SK-MEL-5 (cell line): ENCODE data around the gene GLI3. TPM values are rescaled to one million over a fixed set of nuclear protein-coding genes. Genes with fewer than 3 reads are reported as not detected.

Experiments
- DNase-seq: peaks from one replicate; pipeline ENCODE4 v3.0.0-alpha.2; 2016; ENCODE audit warnings: low read depth, low spot score
- in situ Hi-C: cut with HindIII; loops from 2 replicates; pipeline ENCODE4 v1.10.0; 2016; ENCODE audit warnings: low sequenced_read_pairs, high pct_unique_total_duplicates, low pct_unique_long_range_greater_than_20kb
- total RNA-seq: library from RNA; depleted of rRNA; stranded (reverse); fragments of >200 nt; shearing (Covaris generic); gene quantifications from 2 replicates; pipeline ENCODE4 v1.2.3, GENCODE V29; 2014

Gene GLI3
- total RNA-seq, 1 experiment from 2014 or later: 2.7 TPM

DNA sequence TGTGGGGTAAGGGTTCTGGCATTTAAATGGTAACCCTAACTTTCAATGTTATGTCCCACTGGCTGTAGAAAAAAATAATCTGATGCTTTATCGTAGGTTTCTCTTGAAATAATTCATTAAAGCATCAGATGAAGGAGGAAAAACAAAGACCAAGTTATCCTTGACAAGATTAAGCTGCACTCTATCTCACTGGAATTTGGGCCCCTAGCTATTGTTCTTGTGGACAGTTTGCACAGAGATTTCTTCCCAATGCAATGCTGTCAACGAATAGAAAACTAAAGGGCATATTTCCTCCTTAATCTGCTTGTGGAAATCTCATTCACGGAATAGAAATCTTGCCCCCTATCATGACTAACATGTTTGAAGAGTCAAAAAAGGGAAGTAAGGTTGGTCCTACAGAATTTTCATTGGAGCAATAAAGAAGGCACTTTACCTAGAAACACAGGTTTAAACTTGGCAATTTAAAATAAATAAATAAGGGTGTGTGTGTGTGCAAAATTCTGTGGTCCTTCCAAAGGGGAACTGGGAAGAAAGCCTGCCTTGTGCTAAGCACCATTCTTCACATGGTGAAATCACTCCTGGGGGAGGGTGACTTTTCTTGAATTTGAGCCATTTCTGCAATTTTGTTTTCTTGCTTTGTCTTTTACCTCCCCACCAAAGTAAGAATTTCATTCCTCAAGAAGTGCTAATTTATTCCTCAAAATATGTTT is 242.8 kb downstream of the GLI3 start:
- no peak for DNase-seq
- in situ Hi-C loops: loop anchor here (10.0 to 25.0 kb wide), 2 partner anchors 391 to 568 kb away; no protein-coding TSS in a partner anchor

DNA sequence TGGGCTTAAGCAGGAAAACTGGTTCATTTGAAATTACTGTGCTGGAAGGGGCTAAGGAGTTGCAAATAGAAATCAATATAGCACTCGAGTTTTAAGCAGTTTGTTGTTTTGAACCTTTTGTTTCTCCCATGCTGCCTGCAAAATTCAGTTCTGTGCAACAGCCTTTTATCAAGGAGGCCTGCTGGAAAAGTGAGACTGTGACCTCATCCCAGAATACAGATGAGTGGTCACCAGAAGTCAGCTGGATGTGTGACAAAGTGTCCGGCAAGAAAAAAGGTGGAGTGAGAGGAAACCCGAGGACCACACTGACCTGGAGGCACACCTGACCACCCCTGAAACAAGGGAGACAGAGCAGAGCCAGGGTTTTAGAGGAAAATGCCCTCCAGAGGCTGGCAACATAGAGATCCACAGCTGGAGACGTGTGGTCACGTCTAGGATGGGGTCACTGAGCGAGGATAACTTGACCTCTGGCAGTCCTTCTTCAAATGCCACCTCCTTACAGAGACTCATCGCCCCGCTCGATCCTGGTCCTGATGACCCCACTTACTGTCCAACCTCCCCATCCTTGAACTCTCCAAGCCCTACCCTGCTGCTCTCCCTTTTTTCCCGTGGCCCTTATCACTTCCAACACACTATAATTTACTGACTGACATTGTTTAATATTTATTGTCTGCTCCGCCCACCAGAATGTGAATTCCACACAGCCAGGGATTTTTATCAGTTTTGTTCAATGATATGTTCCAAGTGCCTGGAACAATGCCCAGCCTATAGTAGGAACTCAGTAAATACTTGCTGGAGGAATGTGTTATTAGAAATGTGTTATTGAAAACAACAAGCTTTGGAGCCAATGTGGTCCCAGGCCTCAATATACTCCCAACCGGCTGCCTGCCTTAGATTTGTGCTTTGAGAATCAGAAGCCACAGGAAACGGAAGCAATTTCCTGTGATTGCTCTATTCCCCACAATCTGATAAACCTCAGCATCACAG is 243.8 kb downstream of the GLI3 start:
- DNase-seq: no peak
- in situ Hi-C loops: loop anchor here (10.0 to 25.0 kb wide), 2 partner anchors 392 to 569 kb away; no protein-coding TSS in a partner anchor

DNA sequence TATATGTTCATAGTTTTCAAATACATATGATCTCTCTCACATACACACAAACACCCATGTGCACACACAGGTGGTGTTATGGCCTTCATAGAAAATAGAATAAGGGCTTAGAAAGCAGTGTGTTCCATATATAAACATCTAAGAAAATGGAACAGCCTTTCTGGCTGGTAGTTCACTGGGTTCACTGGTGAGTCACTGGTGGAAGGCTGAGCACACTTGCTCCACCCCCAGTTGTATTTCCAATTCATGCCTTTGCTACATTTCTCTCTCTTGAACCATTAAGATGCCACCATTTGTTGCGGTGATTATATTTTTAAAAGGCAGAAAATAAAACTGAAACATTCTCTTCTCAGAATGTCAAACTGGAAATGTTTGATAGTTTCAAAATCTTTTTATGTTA is 252.1 kb downstream of the GLI3 start:
- DNase-seq: no peak
- in situ Hi-C loops: loop anchor here (25.0 kb wide), 1 partner anchor 577 kb away; no protein-coding TSS in a partner anchor

DNA sequence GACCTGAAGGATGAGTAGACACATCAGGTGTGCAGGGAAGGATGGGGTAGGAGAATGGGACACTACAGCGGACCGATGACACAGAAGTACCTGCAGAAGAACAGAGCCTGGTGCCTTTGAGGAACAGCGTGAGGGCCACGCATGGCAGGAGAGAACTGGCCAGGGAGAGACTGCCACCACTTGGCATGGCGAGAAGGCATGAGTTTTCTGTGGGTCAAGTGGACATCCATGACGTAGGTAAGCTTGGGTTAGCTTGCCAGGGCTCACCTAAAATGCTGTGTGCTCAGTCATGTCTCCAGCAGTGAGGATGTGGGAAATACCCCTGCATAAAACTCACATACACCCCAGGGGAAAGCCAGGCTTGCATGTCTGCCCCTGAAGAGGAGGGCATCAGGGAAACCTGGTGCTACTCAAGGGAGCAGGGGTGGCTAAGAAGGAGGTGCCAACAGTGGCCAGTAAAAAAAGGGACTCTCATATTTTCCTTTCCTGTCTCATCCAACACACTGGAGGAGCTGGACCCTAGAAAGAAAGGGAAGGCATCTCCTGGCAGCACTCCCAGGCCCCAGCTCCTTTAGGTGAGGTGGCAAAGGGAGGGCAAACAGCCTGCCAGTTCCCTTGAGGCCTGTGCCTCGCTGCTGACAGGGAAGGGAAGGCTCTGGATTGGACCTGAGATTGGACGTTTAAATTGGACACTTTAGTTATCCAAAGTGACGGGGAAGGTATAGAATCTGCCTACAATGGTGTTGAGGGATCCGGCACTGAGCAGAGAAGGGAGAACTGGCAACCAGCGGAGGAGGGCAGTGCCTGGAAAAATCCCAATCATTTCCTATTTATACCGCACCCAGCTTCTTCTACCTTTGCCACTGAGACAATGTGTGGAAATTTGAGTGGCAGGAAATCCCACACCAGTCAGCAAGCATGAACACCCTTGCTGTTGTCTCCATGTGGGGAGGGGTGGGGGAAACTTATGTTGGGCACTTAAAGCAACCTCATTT is 255.7 kb downstream of the GLI3 start:
- in situ Hi-C loops: loop anchor here (25.0 kb wide), 1 partner anchor 581 kb away; no protein-coding TSS in a partner anchor
- DNase-seq: no peak

DNA sequence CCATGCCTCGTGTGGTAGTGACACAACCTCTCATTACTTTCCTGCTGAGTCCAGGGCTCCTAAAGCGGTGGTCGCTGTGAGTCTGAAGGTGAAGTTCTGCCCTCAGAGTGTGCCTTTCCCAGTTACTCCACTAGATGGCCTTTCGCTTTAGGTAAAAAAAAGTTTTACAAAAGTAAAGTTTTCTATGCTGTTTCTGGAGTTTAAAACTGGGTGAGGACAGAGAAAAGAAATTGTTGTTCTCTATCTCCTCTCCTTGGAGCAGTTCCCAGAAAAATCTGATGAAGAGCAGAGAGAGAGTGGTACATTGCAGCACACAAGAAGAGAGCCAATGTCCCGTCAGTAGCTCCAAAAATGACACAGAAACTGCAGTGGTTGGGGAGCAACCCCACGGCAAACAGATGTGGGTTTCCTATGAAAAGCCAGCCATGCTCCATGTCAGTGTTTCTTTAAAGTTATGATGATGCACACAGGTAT is 257.1 kb downstream of the GLI3 start:
- in situ Hi-C loops: loop anchor here (25.0 kb wide), 1 partner anchor 582 kb away; no protein-coding TSS in a partner anchor
- peak; percentile 60 for DNase-seq

DNA sequence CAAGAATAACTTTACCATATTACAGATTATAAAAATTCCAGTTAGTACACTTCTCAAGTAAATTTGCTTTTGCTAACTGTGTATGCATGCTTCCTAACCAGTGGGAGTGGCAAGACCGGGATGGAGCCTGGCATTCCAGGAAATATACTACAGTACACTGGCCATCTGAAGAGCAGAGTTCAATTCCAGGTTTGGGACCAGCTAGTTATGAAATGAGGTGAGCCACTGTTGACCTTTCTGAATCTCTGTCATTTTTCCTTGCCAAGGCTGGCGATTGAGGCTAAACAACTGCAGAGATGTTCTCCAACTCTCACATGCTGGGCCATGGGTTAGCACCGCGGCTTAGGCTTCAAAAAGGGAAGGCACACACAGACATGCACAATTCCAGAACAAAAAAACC is 258.2 kb downstream of the GLI3 start:
- DNase-seq: no peak
- in situ Hi-C loops: loop anchor here (25.0 kb wide), 1 partner anchor 583 kb away; no protein-coding TSS in a partner anchor

DNA sequence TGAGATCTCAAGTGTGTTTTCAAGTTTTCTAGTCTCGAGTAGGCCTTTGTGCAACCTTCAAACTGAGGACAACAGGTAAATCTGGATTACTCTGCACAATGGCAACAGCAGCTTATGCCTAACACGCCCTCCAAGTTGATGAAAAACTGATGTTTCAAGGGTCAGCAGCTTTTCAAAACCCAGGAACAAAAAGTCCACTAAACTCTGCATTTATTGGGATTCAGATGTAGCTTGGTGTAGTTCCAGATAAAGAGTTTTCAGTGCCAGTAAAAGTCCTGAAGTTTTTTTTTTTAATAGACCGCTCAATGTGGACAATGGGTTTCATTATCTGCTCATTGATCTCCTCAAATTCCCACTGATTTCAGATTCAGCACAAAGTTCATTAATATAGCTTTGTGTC is 259.3 kb downstream of the GLI3 start:
- in situ Hi-C loops: loop anchor here (25.0 kb wide), 1 partner anchor 585 kb away; no protein-coding TSS in a partner anchor

DNA sequence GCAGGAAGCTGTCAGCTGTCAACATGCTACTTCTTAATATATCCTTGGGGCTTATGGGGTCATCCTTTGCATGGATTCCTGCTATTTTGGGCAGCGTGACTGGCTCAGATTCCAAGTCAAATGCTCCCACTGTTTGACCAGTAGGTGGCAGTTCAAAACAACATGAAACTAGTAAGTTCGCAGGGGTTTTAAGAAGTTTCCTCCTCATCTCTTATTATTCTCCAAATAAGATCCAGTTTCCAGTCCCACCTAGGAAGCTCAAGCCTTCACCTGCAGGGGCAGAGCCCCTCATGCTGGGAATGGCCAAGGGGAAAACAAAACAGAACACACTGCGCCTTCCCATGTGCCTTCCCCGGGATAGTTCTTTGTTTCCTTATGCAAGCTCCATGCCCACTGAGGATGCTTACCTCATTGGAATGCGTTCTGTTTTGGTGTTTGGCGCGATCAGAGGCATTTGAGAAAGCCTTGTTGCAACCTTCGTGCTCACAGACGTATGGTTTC is 259.8 kb downstream of the GLI3 start:
- DNase-seq: peak; percentile 81
- in situ Hi-C loops: loop anchor here (25.0 kb wide), 1 partner anchor 585 kb away; no protein-coding TSS in a partner anchor

More for the DNA sequence above, 259.3 kb downstream of the GLI3 start:
- DNase-seq: no peak

DNA sequence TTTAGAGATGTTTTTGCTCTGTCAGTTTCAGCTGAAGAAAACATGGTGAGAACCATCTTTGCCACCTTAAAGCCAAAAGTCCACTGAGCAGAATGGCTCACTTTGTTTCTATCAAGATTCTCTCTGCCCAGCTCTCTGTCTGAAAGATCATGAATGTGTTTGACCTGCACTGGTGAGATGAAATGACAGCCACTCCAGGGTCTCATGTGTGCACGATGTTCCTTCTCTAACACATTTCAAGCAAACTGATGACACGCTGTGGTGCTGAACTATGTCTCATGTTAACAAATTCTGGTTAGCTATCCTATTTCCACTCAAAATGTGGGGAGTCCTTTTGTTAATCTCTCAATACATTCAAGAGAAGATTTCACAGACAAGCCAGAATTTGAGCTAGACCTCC is 260.6 kb downstream of the GLI3 start:
- in situ Hi-C loops: loop anchor here (25.0 kb wide), 1 partner anchor 586 kb away; no protein-coding TSS in a partner anchor
- DNase-seq: no peak

DNA sequence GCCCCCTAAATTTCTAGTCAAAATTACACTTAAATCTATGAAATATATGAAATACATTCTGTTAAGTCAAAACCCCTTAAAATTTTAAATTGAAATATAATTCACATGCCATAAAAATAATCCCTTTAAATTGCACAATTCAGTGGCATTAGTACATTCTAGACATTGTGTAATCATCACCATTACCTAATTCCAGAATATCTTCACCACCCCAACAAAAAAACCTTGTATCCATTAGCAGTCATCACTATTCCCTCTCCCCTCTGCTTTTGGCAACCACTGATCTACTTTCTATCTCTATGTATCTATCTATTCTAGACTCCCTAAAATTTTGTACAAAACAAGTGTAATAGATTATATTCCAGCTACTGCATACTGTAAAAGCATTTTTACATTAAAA is 261.2 kb downstream of the GLI3 start:
- in situ Hi-C loops: loop anchor here (25.0 kb wide), 1 partner anchor 586 kb away; no protein-coding TSS in a partner anchor
- DNase-seq: no peak

DNA sequence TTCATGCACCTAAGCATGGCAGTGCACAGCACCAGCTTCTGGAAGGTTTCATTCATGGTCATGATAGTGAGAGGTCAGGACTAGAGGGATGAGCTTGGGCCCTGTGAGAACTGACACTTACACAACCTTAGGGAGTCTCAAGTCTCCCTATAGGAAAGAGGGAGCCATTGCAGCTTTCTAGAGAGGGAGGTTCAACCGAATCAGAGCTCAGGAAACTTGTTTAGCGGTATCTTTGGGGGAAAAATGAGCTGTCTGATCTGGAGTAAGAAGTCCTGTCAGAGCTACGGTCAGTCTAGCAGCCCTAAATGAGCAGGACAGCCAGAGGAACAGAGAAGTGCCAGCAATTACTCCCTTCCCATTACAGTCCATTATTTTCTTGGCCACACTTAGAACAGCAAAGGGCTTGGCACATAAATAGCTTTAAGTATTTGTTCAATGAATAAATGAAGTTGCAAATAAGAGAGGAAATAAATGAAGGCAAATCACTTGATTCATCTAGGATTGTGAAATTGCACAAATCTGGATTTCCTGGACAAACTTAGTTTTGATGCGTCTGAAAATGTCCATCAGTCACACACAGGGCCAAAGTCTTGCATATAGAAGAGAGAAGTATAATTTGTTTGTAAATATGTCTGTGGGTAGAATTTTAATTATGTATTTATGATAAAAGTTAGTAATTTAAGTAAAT is 262.0 kb downstream of the GLI3 start:
- in situ Hi-C loops: loop anchor here (25.0 kb wide), 1 partner anchor 587 kb away; no protein-coding TSS in a partner anchor

DNA sequence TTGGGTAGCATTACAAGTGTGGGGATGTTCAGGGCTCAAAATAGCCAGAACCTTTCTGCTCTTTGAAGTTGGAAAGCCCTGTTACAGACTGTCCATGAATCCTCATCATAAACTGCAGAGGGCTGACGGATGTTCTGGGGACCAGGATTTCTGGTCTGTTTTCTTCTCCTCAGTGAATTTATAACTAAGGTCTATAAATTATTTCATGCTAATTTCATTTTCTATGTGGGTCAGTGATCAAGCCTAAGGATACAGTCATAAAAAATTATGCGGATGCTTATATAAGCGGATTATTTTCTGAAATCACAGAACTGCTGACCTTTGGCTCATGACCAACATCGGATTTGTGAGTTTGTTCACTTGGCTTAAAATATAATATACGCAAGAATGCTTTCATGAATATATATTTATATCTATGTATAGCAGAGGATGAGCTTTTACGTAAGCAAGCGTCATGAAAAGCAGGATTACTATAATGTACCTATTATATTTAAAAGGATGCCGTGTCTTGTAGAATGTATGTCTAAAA is 263.7 kb downstream of the GLI3 start:
- in situ Hi-C loops: no loop called here

More for the DNA sequence above, 262.0 kb downstream of the GLI3 start:
- DNase-seq: no peak

DNA sequence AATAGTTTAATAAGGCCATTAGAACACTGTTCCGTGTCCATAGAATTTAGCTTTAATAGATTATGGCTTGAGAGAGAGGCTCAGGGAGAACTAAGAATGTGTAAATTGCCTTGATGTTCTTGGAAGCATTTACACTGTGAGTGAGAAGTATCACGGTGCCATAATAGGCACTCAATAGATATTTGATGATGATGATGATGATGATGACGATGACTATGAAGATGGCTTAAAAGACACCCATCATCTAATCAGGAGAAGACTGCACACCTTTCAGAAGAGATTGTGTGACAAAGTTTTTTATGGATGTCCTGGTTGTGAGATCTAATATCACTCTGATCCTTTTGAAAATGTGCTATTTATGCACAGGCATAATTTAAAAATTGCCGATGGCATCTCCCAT is 264.2 kb downstream of the GLI3 start:
- no peak for DNase-seq
- in situ Hi-C loops: no loop called here

More for the DNA sequence above, 263.7 kb downstream of the GLI3 start:
- DNase-seq: no peak

DNA sequence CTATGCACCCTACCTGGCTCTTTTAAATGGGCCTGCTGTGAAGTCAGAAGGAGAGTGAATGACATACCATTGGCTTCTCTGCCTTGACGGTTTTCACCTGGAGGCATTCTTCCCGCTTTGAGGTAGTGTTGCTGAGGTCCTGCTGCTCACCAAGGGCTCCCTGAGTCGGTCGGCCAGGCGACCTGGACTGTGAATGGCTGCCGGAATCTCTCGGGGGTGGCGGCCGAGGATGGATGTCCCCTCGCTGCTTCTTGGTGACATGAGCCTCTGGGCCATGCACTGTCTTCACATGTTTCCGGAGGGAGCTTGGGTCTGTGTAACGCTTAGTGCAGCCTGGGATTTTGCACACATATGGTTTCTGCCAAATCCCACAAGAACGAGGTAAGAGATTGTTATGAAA is 264.7 kb downstream of the GLI3 start:
- in situ Hi-C loops: no loop called here
- no peak for DNase-seq

DNA sequence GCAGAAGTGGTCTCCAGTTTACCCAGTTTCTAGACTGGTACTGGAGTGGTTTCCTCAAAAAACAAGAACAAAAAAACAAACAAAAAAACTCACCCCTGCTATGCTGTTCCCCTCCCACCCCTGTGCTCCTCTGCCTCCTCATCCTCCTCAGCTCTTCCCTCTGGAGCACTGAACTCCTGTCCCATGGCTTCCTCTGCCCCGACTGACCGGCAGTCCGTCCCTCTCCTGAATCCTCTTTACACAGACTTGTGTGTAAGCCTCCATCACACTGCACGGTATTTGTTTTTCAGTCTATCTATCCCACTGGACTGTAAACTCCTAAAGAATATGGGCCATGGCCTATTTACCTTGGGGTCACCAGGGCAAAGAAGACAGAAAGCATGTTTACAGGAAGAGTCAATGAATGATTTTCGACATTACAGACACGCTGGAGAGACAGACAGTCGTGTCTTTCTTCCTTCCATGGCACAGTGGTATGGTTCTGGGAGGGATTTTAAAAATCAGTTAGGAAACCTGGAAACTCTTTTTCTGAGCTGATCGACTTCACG is 265.3 kb downstream of the GLI3 start:
- no peak for DNase-seq
- in situ Hi-C loops: no loop called here
